WTC11 (cell line): ENCODE results near the gene C10orf71. TPM values are rescaled to one million over a fixed set of nuclear protein-coding genes. Genes with fewer than 3 reads are reported as not detected.

Experiments
- ATAC-seq: fragments of 200-7000 bp; cut with Tn5 transposase; 2 replicates; pipeline ENCODE4 v1.10.0; 2021; ENCODE audit warnings: mild to moderate bottlenecking, moderate library complexity
- CTCF ChIA-PET: fragments of 300-600 bp; sonication (Branson Sonifier 250); formaldehyde crosslinking; loops from one replicate; lab custom pipeline; 2021; ENCODE audit warnings: antibody characterized with exemption; lab: Charles Lee
- POLR2A ChIA-PET: fragments of 350-600 bp; sonication (Branson Sonifier 250); formaldehyde crosslinking; loops from one replicate; lab custom pipeline; 2021; ENCODE audit warnings: antibody characterized with exemption; lab: Charles Lee
- DNase-seq: peaks from one replicate; pipeline ENCODE4 v3.0.0; 2021; ENCODE audit warnings: low spot score
- H3K27ac Mint-ChIP-seq: 2 replicates; pipeline ENCODE4 v1.8.0; 2021; ENCODE audit warnings: mixed read lengths
- H3K27me3 Mint-ChIP-seq: 2 replicates; pipeline ENCODE4 v1.8.0; 2021; ENCODE audit warnings: low read depth, mild to moderate bottlenecking, moderate library complexity, mixed read lengths
- H3K36me3 Mint-ChIP-seq: 2 replicates; pipeline ENCODE4 v1.8.0; 2021; ENCODE audit warnings: mixed read lengths
- H3K4me1 Mint-ChIP-seq: 2 replicates; pipeline ENCODE4 v1.8.0; 2022; ENCODE audit warnings: mixed read lengths
- H3K4me3 Mint-ChIP-seq: 2 replicates; pipeline ENCODE4 v1.8.0; 2021; ENCODE audit warnings: mild to moderate bottlenecking, moderate library complexity, mixed read lengths
- H3K9me3 Mint-ChIP-seq: 2 replicates; pipeline ENCODE4 v1.8.0; 2021; ENCODE audit warnings: mixed read lengths
- CREM ChIP-seq: sonication (generic); formaldehyde crosslinking; IDR thresholded peaks from 2 replicates; pipeline ENCODE4 v1.8.1; 2022; ENCODE audit warnings: mild to moderate bottlenecking, missing genetic modification reagents, moderate library complexity
- JAZF1 ChIP-seq: fragments of 250-450 bp; sonication (Bioruptor Pico); IDR thresholded peaks from 2 replicates; pipeline ENCODE4 v1.9.0; 2021; ENCODE audit warnings: moderate library complexity, mild to moderate bottlenecking, inconsistent platforms
- JUN ChIP-seq: sonication (generic); formaldehyde crosslinking; IDR thresholded peaks from 2 replicates; pipeline ENCODE4 v1.8.0; 2023; ENCODE audit warnings: mild to moderate bottlenecking, missing genetic modification reagents
- MYBL2 ChIP-seq: sonication (generic); formaldehyde crosslinking; IDR thresholded peaks from 2 replicates; pipeline ENCODE4 v1.8.1; 2023; ENCODE audit warnings: mild to moderate bottlenecking, moderate library complexity, missing genetic modification reagents
- NR3C1 ChIP-seq: sonication (generic); formaldehyde crosslinking; conservative IDR thresholded peaks from 2 replicates; pipeline ENCODE4 v1.8.1; 2023; ENCODE audit warnings: low read depth, mild to moderate bottlenecking, missing genetic modification reagents
- SMAD3 ChIP-seq: sonication (generic); formaldehyde crosslinking; IDR thresholded peaks from 2 replicates; pipeline ENCODE4 v1.8.0; 2022; ENCODE audit warnings: missing genetic modification reagents, mild to moderate bottlenecking, borderline replicate concordance
- TCF7 ChIP-seq: sonication (generic); formaldehyde crosslinking; IDR thresholded peaks from 2 replicates; pipeline ENCODE4 v1.8.0; 2022; ENCODE audit warnings: mild to moderate bottlenecking, low read depth, missing genetic modification reagents, moderate library complexity
- TEAD4 ChIP-seq: sonication (generic); formaldehyde crosslinking; IDR thresholded peaks from 2 replicates; pipeline ENCODE4 v1.8.0; 2022; ENCODE audit warnings: mild to moderate bottlenecking, missing genetic modification reagents
- TP53 ChIP-seq: sonication (generic); formaldehyde crosslinking; IDR thresholded peaks from 2 replicates; pipeline ENCODE4 v1.8.1; 2023; ENCODE audit warnings: mild to moderate bottlenecking, missing genetic modification reagents
- total RNA-seq: library from RNA; stranded (reverse); gene quantifications from 3 replicates; pipeline ENCODE4 v1.2.3, GENCODE V29; 2021
- TF ChIP-seq, protein P1 (sequence below): fragments of 250-450 bp; sonication (Bioruptor Pico); IDR thresholded peaks from 2 replicates; pipeline ENCODE4 v2.1.2; 2022; ENCODE audit warnings: mild to moderate bottlenecking, moderate library complexity
- TF ChIP-seq, protein P2 (sequence below): sonication (generic); formaldehyde crosslinking; IDR thresholded peaks from 2 replicates; pipeline ENCODE4 v1.8.1; 2022; ENCODE audit warnings: missing genetic modification reagents, borderline replicate concordance
- TF ChIP-seq, protein P3 (sequence below): sonication (generic); formaldehyde crosslinking; conservative IDR thresholded peaks from 2 replicates; pipeline ENCODE4 v1.8.1; 2022; ENCODE audit warnings: mild to moderate bottlenecking, missing genetic modification reagents
- TF ChIP-seq, protein P4 (sequence below): sonication (generic); formaldehyde crosslinking; IDR thresholded peaks from 2 replicates; pipeline ENCODE4 v1.8.1; 2023; ENCODE audit warnings: mild to moderate bottlenecking, missing genetic modification reagents
- TF ChIP-seq, protein P5 (sequence below): sonication (generic); formaldehyde crosslinking; conservative IDR thresholded peaks from 2 replicates; pipeline ENCODE4 v1.8.1; 2023; ENCODE audit warnings: mild to moderate bottlenecking, low read depth, missing genetic modification reagents, moderate library complexity

The C10orf71 gene
- total RNA-seq, 1 experiment from 2014 or later = not detected

DNA sequence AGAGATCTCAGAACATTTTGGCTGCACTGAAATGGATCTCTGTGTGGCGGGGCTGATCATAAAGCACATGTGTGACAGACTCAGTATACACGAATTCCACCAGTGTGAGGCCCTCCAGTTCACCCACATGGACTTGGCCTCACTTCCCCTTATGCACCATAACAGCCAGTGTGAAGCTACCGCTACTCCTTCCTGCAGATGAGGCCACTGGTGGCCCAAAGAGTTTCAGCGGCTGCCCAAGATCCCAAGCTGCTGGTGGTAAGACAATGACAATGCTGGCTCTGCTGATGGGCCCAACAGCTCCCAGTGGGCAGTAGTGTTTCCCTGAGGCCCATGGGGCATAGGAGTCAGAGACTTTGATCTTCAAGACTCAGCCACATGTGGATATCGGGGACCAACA, 21.0 kb upstream of the C10orf71 start:
- ChIA-PET POLR2A (no interaction called here), CTCF (interaction anchor here (0.6 to 3.5 kb wide), 4 partner anchors 18 to 517 kb away, joined by 3 to 8 read pairs (median 3); no protein-coding TSS in a partner anchor)
- Mint-ChIP-seq H3K4me1 (no peaks in the 10 kb centered on the region), H3K27me3 (no peaks in the 10 kb centered on the region), H3K9me3 (no peaks in the 10 kb centered on the region), H3K36me3 (no peaks in the 10 kb centered on the region), H3K4me3 (no peak overlapping the region), H3K27ac (no peak overlapping the region)
- ATAC-seq (no peak), DNase-seq (no peak)
- TF ChIP-seq, protein P1, sequence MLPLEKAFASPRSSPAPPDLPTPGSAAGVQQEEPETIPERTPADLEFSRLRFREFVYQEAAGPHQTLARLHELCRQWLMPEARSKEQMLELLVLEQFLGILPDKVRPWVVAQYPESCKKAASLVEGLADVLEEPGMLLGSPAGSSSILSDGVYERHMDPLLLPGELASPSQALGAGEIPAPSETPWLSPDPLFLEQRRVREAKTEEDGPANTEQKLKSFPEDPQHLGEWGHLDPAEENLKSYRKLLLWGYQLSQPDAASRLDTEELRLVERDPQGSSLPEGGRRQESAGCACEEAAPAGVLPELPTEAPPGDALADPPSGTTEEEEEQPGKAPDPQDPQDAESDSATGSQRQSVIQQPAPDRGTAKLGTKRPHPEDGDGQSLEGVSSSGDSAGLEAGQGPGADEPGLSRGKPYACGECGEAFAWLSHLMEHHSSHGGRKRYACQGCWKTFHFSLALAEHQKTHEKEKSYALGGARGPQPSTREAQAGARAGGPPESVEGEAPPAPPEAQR (CRISPR knock-in tag) = no peak
- TF ChIP-seq CREM (CRISPR knock-in tag) = no peak
- no peak for TF ChIP-seq TCF7 (CRISPR knock-in tag)
- TF ChIP-seq MYBL2 (CRISPR knock-in tag) = no peak
- TF ChIP-seq TP53 (CRISPR knock-in tag) = no peak

DNA sequence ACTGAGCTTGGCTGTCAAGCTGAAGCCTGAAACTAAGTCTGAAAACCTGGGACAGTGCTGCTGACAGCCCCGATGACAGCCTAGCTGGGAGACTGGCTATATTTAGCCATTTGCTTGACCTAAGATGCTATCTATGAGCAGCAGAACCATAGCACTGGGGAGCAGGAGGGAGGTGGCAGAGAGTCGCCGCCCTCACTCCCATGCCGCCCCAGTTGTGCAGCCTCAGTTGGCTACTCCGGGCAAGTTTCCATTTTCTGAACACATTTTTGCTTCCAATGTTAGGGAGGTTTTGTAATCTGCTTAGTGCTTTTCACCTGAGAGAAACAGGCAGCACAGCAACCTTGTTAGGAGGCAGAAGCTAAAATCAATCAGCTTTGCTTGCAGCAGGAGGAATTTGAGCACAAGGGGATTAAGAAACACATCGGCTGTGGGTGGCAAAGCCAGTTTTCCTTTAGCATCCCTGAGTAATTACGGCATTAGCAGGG, 20.4 kb upstream of the C10orf71 start:
- no peaks in the 10 kb centered on the region for H3K27me3 Mint-ChIP-seq
- TF ChIP-seq JAZF1 (no peak), TEAD4 (no peak), NR3C1 (CRISPR knock-in tag) (no peak), JUN (CRISPR knock-in tag) (no peak), SMAD3 (CRISPR knock-in tag) (no peak)
- TF ChIP-seq, protein P2, sequence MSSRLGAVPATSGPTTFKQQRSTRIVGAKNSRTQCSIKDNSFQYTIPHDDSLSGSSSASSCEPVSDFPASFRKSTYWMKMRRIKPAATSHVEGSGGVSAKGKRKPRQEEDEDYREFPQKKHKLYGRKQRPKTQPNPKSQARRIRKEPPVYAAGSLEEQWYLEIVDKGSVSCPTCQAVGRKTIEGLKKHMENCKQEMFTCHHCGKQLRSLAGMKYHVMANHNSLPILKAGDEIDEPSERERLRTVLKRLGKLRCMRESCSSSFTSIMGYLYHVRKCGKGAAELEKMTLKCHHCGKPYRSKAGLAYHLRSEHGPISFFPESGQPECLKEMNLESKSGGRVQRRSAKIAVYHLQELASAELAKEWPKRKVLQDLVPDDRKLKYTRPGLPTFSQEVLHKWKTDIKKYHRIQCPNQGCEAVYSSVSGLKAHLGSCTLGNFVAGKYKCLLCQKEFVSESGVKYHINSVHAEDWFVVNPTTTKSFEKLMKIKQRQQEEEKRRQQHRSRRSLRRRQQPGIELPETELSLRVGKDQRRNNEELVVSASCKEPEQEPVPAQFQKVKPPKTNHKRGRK (CRISPR knock-in tag) = no peak
- TF ChIP-seq, protein P3, sequence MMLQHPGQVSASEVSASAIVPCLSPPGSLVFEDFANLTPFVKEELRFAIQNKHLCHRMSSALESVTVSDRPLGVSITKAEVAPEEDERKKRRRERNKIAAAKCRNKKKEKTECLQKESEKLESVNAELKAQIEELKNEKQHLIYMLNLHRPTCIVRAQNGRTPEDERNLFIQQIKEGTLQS = no peak
- TF ChIP-seq, protein P4, sequence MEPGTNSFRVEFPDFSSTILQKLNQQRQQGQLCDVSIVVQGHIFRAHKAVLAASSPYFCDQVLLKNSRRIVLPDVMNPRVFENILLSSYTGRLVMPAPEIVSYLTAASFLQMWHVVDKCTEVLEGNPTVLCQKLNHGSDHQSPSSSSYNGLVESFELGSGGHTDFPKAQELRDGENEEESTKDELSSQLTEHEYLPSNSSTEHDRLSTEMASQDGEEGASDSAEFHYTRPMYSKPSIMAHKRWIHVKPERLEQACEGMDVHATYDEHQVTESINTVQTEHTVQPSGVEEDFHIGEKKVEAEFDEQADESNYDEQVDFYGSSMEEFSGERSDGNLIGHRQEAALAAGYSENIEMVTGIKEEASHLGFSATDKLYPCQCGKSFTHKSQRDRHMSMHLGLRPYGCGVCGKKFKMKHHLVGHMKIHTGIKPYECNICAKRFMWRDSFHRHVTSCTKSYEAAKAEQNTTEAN (CRISPR knock-in tag) = no peak
- TF ChIP-seq, protein P5, sequence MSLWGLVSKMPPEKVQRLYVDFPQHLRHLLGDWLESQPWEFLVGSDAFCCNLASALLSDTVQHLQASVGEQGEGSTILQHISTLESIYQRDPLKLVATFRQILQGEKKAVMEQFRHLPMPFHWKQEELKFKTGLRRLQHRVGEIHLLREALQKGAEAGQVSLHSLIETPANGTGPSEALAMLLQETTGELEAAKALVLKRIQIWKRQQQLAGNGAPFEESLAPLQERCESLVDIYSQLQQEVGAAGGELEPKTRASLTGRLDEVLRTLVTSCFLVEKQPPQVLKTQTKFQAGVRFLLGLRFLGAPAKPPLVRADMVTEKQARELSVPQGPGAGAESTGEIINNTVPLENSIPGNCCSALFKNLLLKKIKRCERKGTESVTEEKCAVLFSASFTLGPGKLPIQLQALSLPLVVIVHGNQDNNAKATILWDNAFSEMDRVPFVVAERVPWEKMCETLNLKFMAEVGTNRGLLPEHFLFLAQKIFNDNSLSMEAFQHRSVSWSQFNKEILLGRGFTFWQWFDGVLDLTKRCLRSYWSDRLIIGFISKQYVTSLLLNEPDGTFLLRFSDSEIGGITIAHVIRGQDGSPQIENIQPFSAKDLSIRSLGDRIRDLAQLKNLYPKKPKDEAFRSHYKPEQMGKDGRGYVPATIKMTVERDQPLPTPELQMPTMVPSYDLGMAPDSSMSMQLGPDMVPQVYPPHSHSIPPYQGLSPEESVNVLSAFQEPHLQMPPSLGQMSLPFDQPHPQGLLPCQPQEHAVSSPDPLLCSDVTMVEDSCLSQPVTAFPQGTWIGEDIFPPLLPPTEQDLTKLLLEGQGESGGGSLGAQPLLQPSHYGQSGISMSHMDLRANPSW (CRISPR knock-in tag) = no peak
- TF ChIP-seq, all 79 proteins: peak for 0
- H3K4me1 Mint-ChIP-seq = no peaks in the 10 kb centered on the region
- H3K27ac Mint-ChIP-seq = no peak overlapping the region
- ChIA-PET POLR2A (no interaction called here), CTCF (no interaction called here)
- no peaks in the 10 kb centered on the region for H3K9me3 Mint-ChIP-seq
- H3K4me3 Mint-ChIP-seq = no peak overlapping the region
- no peaks in the 10 kb centered on the region for H3K36me3 Mint-ChIP-seq
- no peak for DNase-seq
- no peak for ATAC-seq
